Measurements from ENCODE around the gene HOMER3.

HOMER3 gene

DNA sequence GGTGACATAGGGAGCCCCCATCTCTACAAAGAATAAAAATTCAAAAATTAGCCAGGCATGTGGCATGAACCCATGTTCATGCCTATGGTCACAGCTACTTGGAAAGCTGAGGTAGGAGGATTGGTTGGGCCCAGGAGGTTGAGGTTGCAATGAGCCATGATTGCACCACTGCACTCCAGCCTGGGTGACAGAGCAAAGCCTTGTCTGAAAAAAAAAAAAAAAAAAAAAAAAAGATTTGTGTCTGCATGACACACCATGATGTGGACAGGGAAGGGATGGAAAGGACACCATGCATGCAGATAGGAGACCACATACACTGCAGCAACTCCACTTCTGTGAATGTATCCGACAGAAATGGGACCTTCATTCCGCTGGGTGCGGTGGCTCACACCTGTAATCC lies 34.0 kb upstream of the HOMER3 start:
- Histone ChIP-seq H3K9me3 (ENCODE audit: control insufficient read depth, insufficient read depth, low read depth, low read length) (no peaks in the 10 kb centered on the region), H3K4me1 (ENCODE audit: control insufficient read depth, insufficient read depth, low read length) (no peaks in the 10 kb centered on the region), H3K36me3 (ENCODE audit: control insufficient read depth, insufficient read depth, low read length) (no peaks in the 10 kb centered on the region), H3K4me3 (ENCODE audit: low read depth, low read length) (no peak overlapping the region), H3K9ac (ENCODE audit: low read length) (no peak overlapping the region), H3K27ac (ENCODE audit: low read depth, low read length) (no peak overlapping the region), H3K27me3 (ENCODE audit: control insufficient read depth, insufficient read depth, low read length) (no peaks in the 10 kb centered on the region)

DNA sequence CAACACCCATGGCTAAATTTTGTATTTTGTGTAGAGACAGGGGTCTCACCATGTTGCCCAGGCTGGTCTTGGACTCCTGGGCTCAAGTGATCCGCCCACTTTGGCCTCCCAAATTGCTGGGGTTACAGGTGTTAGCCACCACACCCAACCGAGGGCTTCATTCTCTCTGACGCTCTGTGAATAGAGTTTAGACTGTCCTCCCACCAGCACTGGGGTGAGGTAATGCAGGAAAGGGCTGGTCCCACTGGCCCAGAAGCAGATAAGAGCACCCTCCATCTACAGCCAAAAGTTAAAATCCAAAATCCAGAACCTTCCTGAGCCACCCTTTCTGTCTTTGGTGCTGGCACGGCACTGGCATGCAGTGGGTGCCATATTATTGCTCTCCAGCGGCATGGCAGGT lies 31.8 kb upstream of the HOMER3 start:
- H3K27ac ChIP-seq (ENCODE audit: low read depth, low read length), result no peak overlapping the region
- H3K9ac ChIP-seq (ENCODE audit: low read length), result no peak overlapping the region
- no peaks in the 10 kb centered on the region for H3K36me3 ChIP-seq (ENCODE audit: control insufficient read depth, insufficient read depth, low read length)
- H3K4me1 ChIP-seq (ENCODE audit: control insufficient read depth, insufficient read depth, low read length), result no peaks in the 10 kb centered on the region
- H3K27me3 ChIP-seq (ENCODE audit: control insufficient read depth, insufficient read depth, low read length), result no peaks in the 10 kb centered on the region
- H3K4me3 ChIP-seq (ENCODE audit: low read depth, low read length), result no peak overlapping the region
- H3K9me3 ChIP-seq (ENCODE audit: control insufficient read depth, insufficient read depth, low read depth, low read length), result no peaks in the 10 kb centered on the region

GRCh38 chr19:18972301-18972811 lies 31.3 kb upstream of the HOMER3 start:
- no peaks in the 10 kb centered on the region for H3K27me3 ChIP-seq (ENCODE audit: control insufficient read depth, insufficient read depth, low read length)
- 0 out of 2 replicates have a peak, but pooled peaks cover 1% of the 10 kb centered on the region for H3K4me1 ChIP-seq (ENCODE audit: control insufficient read depth, insufficient read depth, low read length)
- no peaks in the 10 kb centered on the region for H3K9me3 ChIP-seq (ENCODE audit: control insufficient read depth, insufficient read depth, low read depth, low read length)
- no peak overlapping the region for H3K4me3 ChIP-seq (ENCODE audit: low read depth, low read length)
- H3K27ac ChIP-seq (ENCODE audit: low read depth, low read length), result no peak overlapping the region
- no peaks in the 10 kb centered on the region for H3K36me3 ChIP-seq (ENCODE audit: control insufficient read depth, insufficient read depth, low read length)
- H3K9ac ChIP-seq (ENCODE audit: low read length), result no peak overlapping the region

DNA sequence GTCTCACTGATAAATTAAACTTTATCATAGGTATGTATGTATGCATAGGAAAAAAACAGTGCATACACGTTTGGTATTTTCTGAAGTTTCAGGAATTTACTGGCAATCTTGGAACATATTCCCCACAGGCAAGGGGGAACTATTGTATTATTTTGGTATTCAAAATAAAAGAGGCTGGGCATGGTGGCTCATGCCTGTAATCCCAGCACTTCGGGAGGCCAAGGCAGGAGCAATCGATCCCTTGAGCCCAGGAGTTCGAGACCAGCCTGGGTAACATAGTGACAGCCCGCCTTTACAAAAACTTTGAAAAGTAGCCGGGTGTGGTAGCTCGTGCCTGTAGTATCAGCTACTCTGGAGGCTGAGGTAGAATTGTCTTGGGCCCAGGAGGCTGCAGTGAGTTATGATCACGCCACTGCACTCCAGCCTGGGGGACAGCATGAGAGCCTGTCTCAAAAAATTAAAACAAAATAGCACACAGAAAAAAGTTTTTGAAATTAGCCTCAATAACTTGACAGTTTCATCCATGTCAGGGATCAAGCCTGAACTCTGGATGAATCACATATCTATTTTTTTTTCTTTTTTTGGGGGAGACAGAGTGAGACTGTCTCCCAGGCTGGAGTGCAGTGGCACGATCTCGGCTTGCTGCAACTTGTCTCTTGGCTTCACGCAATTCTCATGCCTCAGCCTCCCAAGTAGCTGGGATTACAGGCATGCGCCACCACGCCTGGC lies 29.1 kb upstream of the HOMER3 start:
- H3K9me3 ChIP-seq (ENCODE audit: control insufficient read depth, insufficient read depth, low read depth, low read length), result no peaks in the 10 kb centered on the region
- H3K36me3 ChIP-seq (ENCODE audit: control insufficient read depth, insufficient read depth, low read length), result no peaks in the 10 kb centered on the region
- H3K4me1 ChIP-seq (ENCODE audit: control insufficient read depth, insufficient read depth, low read length), result 0 out of 2 replicates have a peak, but pooled peaks cover 3% of the 10 kb centered on the region
- H3K4me3 ChIP-seq (ENCODE audit: low read depth, low read length), result no peak overlapping the region
- no peak overlapping the region for H3K27ac ChIP-seq (ENCODE audit: low read depth, low read length)
- no peak overlapping the region for H3K9ac ChIP-seq (ENCODE audit: low read length)
- no peaks in the 10 kb centered on the region for H3K27me3 ChIP-seq (ENCODE audit: control insufficient read depth, insufficient read depth, low read length)

- H3K9ac ChIP-seq (ENCODE audit: low read length), result no peak overlapping the region
- no peaks in the 10 kb centered on the region for H3K36me3 ChIP-seq (ENCODE audit: control insufficient read depth, insufficient read depth, low read length)
- no peaks in the 10 kb centered on the region for H3K27me3 ChIP-seq (ENCODE audit: control insufficient read depth, insufficient read depth, low read length)
- no peak overlapping the region for H3K27ac ChIP-seq (ENCODE audit: low read depth, low read length)
- H3K4me3 ChIP-seq (ENCODE audit: low read depth, low read length), result no peak overlapping the region
- H3K9me3 ChIP-seq (ENCODE audit: control insufficient read depth, insufficient read depth, low read depth, low read length), result no peaks in the 10 kb centered on the region
- H3K4me1 ChIP-seq (ENCODE audit: control insufficient read depth, insufficient read depth, low read length), result 0 out of 2 replicates have a peak, but pooled peaks cover 3% of the 10 kb centered on the region
These were observed 26.5 kb upstream of the HOMER3 start for GRCh38 chr19:18967358-18968146.

- H3K27ac ChIP-seq (ENCODE audit: low read depth, low read length), result no peak overlapping the region
- no peak overlapping the region for H3K4me3 ChIP-seq (ENCODE audit: low read depth, low read length)
- no peak overlapping the region for H3K9ac ChIP-seq (ENCODE audit: low read length)
- no peaks in the 10 kb centered on the region for H3K9me3 ChIP-seq (ENCODE audit: control insufficient read depth, insufficient read depth, low read depth, low read length)
- H3K4me1 ChIP-seq (ENCODE audit: control insufficient read depth, insufficient read depth, low read length), result peaks cover 6% of the 10 kb centered on the region; the same call in 1 of the 2 replicates
- no peaks in the 10 kb centered on the region for H3K36me3 ChIP-seq (ENCODE audit: control insufficient read depth, insufficient read depth, low read length)
- peaks cover 6% of the 10 kb centered on the region; the same call in 1 of the 2 replicates for H3K27me3 ChIP-seq (ENCODE audit: control insufficient read depth, insufficient read depth, low read length)
These were observed 25.3 kb upstream of the HOMER3 start for GRCh38 chr19:18966307-18966706.

GRCh38 chr19:18964121-18964520 lies 23.1 kb upstream of the HOMER3 start:
- H3K9me3 ChIP-seq (ENCODE audit: control insufficient read depth, insufficient read depth, low read depth, low read length), result no peaks in the 10 kb centered on the region
- no peak overlapping the region for H3K9ac ChIP-seq (ENCODE audit: low read length)

GRCh38 chr19:18961767-18962620 lies 21.0 kb upstream of the HOMER3 start:
- no peak overlapping the region for H3K9ac ChIP-seq (ENCODE audit: low read length)
- peaks cover 3% of the 10 kb centered on the region; the same call in 1 of the 2 replicates for H3K4me1 ChIP-seq (ENCODE audit: control insufficient read depth, insufficient read depth, low read length)
- no peaks in the 10 kb centered on the region for H3K36me3 ChIP-seq (ENCODE audit: control insufficient read depth, insufficient read depth, low read length)
- peaks cover 6% of the 10 kb centered on the region; the same call in 1 of the 2 replicates for H3K27me3 ChIP-seq (ENCODE audit: control insufficient read depth, insufficient read depth, low read length)
- H3K27ac ChIP-seq (ENCODE audit: low read depth, low read length), result no peak overlapping the region
- H3K4me3 ChIP-seq (ENCODE audit: low read depth, low read length), result peak overlapping the region; percentile 36
- H3K9me3 ChIP-seq (ENCODE audit: control insufficient read depth, insufficient read depth, low read depth, low read length), result no peaks in the 10 kb centered on the region

More at GRCh38 chr19:18964121-18964520, 23.1 kb upstream of the HOMER3 start:
- Histone ChIP-seq H3K36me3 (ENCODE audit: control insufficient read depth, insufficient read depth, low read length) (no peaks in the 10 kb centered on the region), H3K4me3 (ENCODE audit: low read depth, low read length) (no peak overlapping the region), H3K27ac (ENCODE audit: low read depth, low read length) (no peak overlapping the region), H3K4me1 (ENCODE audit: control insufficient read depth, insufficient read depth, low read length) (peaks cover 6% of the 10 kb centered on the region; the same call in 1 of the 2 replicates), H3K27me3 (ENCODE audit: control insufficient read depth, insufficient read depth, low read length) (peaks cover 6% of the 10 kb centered on the region; the same call in 1 of the 2 replicates)

DNA sequence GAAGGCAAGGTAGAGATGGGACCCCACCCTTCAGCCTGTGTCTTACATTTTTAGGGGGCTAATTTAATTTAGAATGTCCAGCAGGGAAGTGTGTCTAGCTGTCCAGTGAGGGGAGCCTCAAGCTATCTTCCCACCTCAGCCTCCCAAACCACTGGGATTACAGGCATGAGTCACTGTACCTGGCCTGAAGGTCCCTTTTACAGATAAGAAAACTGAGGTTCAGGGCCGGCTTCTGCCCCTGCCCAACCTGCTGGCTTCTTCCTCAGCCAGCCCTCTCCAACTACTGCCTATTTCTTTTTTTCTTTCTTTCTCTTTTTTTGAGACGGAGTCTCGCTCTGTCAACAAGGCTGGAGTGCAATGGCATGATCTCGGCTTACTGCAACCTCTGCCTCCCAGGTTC lies 19.4 kb upstream of the HOMER3 start:
- peaks cover 3% of the 10 kb centered on the region; the same call in 1 of the 2 replicates for H3K4me1 ChIP-seq (ENCODE audit: control insufficient read depth, insufficient read depth, low read length)
- no peak overlapping the region for H3K9ac ChIP-seq (ENCODE audit: low read length)
- peaks cover 6% of the 10 kb centered on the region; the same call in 1 of the 2 replicates for H3K27me3 ChIP-seq (ENCODE audit: control insufficient read depth, insufficient read depth, low read length)
- no peak overlapping the region for H3K4me3 ChIP-seq (ENCODE audit: low read depth, low read length)
- no peaks in the 10 kb centered on the region for H3K9me3 ChIP-seq (ENCODE audit: control insufficient read depth, insufficient read depth, low read depth, low read length)
- no peak overlapping the region for H3K27ac ChIP-seq (ENCODE audit: low read depth, low read length)
- H3K36me3 ChIP-seq (ENCODE audit: control insufficient read depth, insufficient read depth, low read length), result no peaks in the 10 kb centered on the region

- no peaks in the 10 kb centered on the region for H3K36me3 ChIP-seq (ENCODE audit: control insufficient read depth, insufficient read depth, low read length)
- H3K9me3 ChIP-seq (ENCODE audit: control insufficient read depth, insufficient read depth, low read depth, low read length), result no peaks in the 10 kb centered on the region
- H3K9ac ChIP-seq (ENCODE audit: low read length), result no peak overlapping the region
- H3K4me1 ChIP-seq (ENCODE audit: control insufficient read depth, insufficient read depth, low read length), result no peaks in the 10 kb centered on the region
- H3K4me3 ChIP-seq (ENCODE audit: low read depth, low read length), result no peak overlapping the region
- no peaks in the 10 kb centered on the region for H3K27me3 ChIP-seq (ENCODE audit: control insufficient read depth, insufficient read depth, low read length)
- H3K27ac ChIP-seq (ENCODE audit: low read depth, low read length), result no peak overlapping the region
These were observed 14.0 kb upstream of the HOMER3 start for GRCh38 chr19:18955042-18955441.

All from HUES6 (cell line).